ENCODE results near the gene CCDC50. TPM values are rescaled to one million over a fixed set of nuclear protein-coding genes. Genes with fewer than 3 reads are reported as not detected.

Gene CCDC50
- total RNA-seq, 1 experiment from 2014 or later, result 21.0 TPM

GRCh38 chr3:191432162-191432561 is 103.0 kb downstream of the CCDC50 start:
- Mint-ChIP-seq H3K4me3 (no peak overlapping the region), H3K27me3 (ENCODE audit: low read depth) (no peaks in the 10 kb centered on the region), H3K9me3 (no peaks in the 10 kb centered on the region), H3K4me1 (no peaks in the 10 kb centered on the region), H3K36me3 (ENCODE audit: insufficient read depth in 1 of 3, low read depth in 3 of 3) (no peaks in the 10 kb centered on the region), H3K27ac (no peak overlapping the region)
- H4K8ac ChIP-seq (replicated peaks; ENCODE audit: insufficient read length, low read depth, low read length), result no peak overlapping the region
- no peaks in the 10 kb centered on the region for H3K27me3 ChIP-seq (ENCODE audit: insufficient read depth, low read length)
- no peak overlapping the region for H2BK15ac ChIP-seq (ENCODE audit: low read depth, low read length)
- no CpG with 5 or more reads among the region's 5 CpGs for WGBS (ENCODE audit: extremely low coverage, insufficient read length, low lambda C conversion rate)
- H3K9me3 ChIP-seq (ENCODE audit: control insufficient read depth, low read depth, low read length), result no peaks in the 10 kb centered on the region
- no peak for DNase-seq
- no peak overlapping the region for H4K5ac ChIP-seq (ENCODE audit: insufficient read length, low read depth, low read length)
- H3T11ph ChIP-seq (ENCODE audit: low read length), result no peak overlapping the region
- no peak overlapping the region for H3K27ac ChIP-seq (ENCODE audit: insufficient read length, low read depth, low read length)
- no peak overlapping the region for H3K23ac ChIP-seq (ENCODE audit: insufficient read length, low read depth, low read length)
- H2BK5ac ChIP-seq (ENCODE audit: insufficient read length, low read length), result no peak overlapping the region
- H4K91ac ChIP-seq (ENCODE audit: insufficient read length, low read depth, low read length), result no peak overlapping the region
- no peaks in the 10 kb centered on the region for H3K4me1 ChIP-seq (ENCODE audit: insufficient read depth, low read length)
- no peaks in the 10 kb centered on the region for H4K20me1 ChIP-seq (ENCODE audit: control insufficient read depth, insufficient read depth, insufficient read length)
- H3K4me2 ChIP-seq (ENCODE audit: insufficient read depth, insufficient read length, low read length), result no peak overlapping the region
- no peak for TF ChIP-seq CTCF (conservative IDR thresholded peaks at IDR 0.05)
- no peak overlapping the region for H3K4ac ChIP-seq (ENCODE audit: low read depth, low read length)
- H2BK12ac ChIP-seq (ENCODE audit: insufficient read length, low read depth, low read length), result no peak overlapping the region
- no peak overlapping the region for H3K18ac ChIP-seq (ENCODE audit: insufficient read length, low read depth, low read length)
- no peaks in the 10 kb centered on the region for H3K23me2 ChIP-seq (ENCODE audit: insufficient read length, low read depth, low read length, poor library complexity, severe bottlenecking)
- H2AK5ac ChIP-seq (ENCODE audit: insufficient read length, low read length), result no peak overlapping the region
- H3K9ac ChIP-seq (ENCODE audit: extremely low read depth, insufficient read length, low read length), result no peak overlapping the region
- no peak overlapping the region for H2BK20ac ChIP-seq (ENCODE audit: low read depth, low read length, poor library complexity, severe bottlenecking)
- H3K79me1 ChIP-seq (ENCODE audit: insufficient read depth, low read depth, low read length, poor library complexity, severe bottlenecking), result no peaks in the 10 kb centered on the region
- H3K14ac ChIP-seq (ENCODE audit: insufficient read depth, low read length), result no peak overlapping the region
- H3K79me2 ChIP-seq (ENCODE audit: insufficient read depth, low read length), result no peaks in the 10 kb centered on the region
- H3K56ac ChIP-seq (ENCODE audit: insufficient read length, low read depth, low read length), result no peak overlapping the region
- H2BK120ac ChIP-seq (ENCODE audit: low read depth, low read length, poor library complexity, severe bottlenecking), result no peak overlapping the region
- H2AFZ ChIP-seq (ENCODE audit: low read length), result no peak overlapping the region

Measured in H9 (cell line).